Epidermal melanocyte (primary cell): Measurements from ENCODE around the gene NKTR.
A peak's percentile ranks its signal among the peaks of the same experiment; 100 is the strongest.

Experiments used
- DNase-seq: peaks from one replicate; pipeline ENCODE4 v3.0.0; 2011; ENCODE audit warnings: low spot score; ENCODE audit not compliant: insufficient read length

NKTR gene

GRCh38 chr3:42681361-42682038 lies 81.0 kb downstream of the NKTR start:
- DNase-seq: no peak

- DNase-seq: no peak
Measured at GRCh38 chr3:42682301-42683070, 82.0 kb downstream of the NKTR start.

- peak; percentile 95 for DNase-seq
Measured at GRCh38 chr3:42683875-42684598, 83.6 kb downstream of the NKTR start.

GRCh38 chr3:42684632-42685362 lies 84.3 kb downstream of the NKTR start:
- DNase-seq: no peak

- DNase-seq: no peak
Measured at GRCh38 chr3:42685363-42685881, 84.9 kb downstream of the NKTR start, which contains the start of gene KLHL40. TSS of gene KLHL40 (plus strand) at chr3:42685537. CDS start at chr3:42685619, 82 bp downstream.

GRCh38 chr3:42685891-42686820 lies 85.7 kb downstream of the NKTR start:
- DNase-seq: no peak

GRCh38 chr3:42686832-42687650 lies 86.6 kb downstream of the NKTR start:
- DNase-seq: no peak

- no peak for DNase-seq
Measured at GRCh38 chr3:42688016-42688415, 87.5 kb downstream of the NKTR start.

- no peak for DNase-seq
Measured at GRCh38 chr3:42688487-42689420, 88.3 kb downstream of the NKTR start.

- no peak for DNase-seq
Measured at GRCh38 chr3:42689421-42690014, 89.0 kb downstream of the NKTR start.

GRCh38 chr3:42690191-42690590 lies 89.7 kb downstream of the NKTR start:
- DNase-seq: no peak

- DNase-seq: no peak
Measured at GRCh38 chr3:42690766-42691680, 90.5 kb downstream of the NKTR start.

GRCh38 chr3:42691816-42692666 lies 91.6 kb downstream of the NKTR start:
- DNase-seq: no peak

GRCh38 chr3:42692667-42693529 lies 92.4 kb downstream of the NKTR start:
- no peak for DNase-seq

GRCh38 chr3:42693530-42693930 lies 93.0 kb downstream of the NKTR start:
- DNase-seq: no peak
